ENCODE measurements around the gene CDK5RAP2.
A peak's percentile ranks its signal among the peaks of the same experiment; 100 is the strongest.
"Not testable (repeated sequence)": the region's sequence is repeated elsewhere in the genome, so short reads cannot be mapped to it uniquely, and the experiment has no call there.

The CDK5RAP2 gene

DNA sequence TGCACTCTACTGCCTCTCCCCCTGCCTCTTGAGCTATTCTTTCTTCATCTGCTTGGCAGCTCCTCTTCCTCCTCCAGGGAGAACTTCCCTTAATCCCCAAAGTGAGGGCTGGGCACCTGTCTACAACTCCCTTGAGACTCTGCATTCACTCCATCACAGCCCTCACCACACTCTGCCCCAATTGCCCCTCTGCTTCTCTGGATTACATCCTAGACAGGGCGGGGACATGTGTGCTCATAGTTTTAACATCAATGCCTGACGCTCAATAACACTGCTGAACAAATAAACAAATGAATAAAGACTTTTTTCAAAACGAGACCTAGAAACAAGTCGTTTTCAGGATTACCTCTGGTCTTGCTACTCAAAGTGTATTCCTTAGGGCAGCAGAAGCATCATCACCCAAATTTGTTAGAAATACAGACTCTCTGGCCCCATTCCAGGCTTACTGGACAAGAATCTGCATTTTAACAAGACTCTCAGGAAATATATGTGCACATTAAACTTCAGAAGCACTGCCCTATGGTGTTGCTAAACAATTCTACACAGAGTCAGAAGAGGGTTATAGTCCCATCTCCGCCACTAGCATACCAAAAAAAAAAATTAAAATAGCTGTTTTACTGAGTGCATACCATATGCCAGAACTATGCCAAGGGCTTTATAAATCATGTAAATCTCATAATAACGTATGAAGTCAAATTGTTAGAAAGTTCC, 115.6 kb downstream of the CDK5RAP2 start:
- DNase-seq, result no peak

DNA sequence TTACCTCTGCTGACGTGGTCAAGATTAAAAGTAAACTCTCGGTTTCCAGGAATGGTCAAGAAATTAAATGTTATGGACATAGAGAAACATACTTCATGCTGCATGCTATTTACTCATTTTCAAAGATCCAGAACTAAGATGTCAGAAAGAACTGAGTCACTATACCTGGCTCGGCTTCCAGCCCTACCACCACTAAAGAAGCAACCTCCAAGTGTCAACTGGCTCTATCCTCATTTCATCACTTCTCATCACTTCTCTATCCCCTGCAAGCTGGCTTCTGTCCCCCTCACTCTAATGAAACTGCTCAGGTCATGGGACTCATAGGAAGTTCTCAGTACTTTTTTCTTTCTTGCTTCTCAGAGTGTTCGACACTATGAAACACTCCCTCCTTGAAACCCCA, 116.2 kb downstream of the CDK5RAP2 start:
- no peak for DNase-seq

DNA sequence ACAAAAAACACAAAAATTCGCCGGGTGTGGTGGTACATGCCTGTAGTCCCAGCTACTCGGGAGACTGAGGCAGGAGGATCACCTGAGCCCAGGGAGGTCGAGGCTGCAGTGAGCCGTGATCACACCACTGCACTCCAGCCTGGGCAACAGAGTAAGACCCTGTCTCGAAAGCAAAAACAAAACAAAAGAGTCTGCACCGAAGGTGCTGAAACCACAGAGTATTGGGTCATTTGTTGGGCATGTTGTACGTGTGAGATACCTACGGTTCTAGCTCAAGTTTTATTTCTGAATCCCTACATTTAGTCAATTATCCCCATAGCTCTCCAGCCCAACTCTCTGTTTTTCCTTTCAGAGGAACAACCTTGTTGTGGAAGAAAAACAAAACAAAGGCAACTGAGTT, 118.3 kb downstream of the CDK5RAP2 start:
- not testable (repeated sequence) for DNase-seq

GRCh38 chr9:120456218-120456617, 123.7 kb downstream of the CDK5RAP2 start:
- no peak for DNase-seq

- DNase-seq, result no peak
These were observed 125.5 kb downstream of the CDK5RAP2 start for GRCh38 chr9:120454467-120454866.

DNA sequence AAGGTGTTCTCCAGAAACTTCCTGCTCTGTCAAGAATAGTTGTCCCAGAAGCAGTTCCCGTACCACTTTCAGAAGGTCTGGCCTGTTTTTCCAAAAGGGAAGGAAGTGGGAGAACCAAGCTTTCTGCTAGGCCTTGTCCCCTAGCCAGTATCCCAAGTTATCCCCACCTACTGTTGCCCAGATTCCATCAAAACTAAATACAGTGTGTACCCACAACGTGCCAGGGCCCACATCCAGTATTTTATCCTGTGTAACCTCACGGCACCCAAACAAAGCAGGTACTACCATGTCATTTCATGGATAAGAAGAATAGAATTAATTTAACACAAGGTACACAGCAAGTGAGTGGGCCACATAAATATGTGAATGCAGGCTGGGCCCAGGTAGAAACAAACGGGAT, 126.2 kb downstream of the CDK5RAP2 start:
- DNase-seq, result no peak

DNA sequence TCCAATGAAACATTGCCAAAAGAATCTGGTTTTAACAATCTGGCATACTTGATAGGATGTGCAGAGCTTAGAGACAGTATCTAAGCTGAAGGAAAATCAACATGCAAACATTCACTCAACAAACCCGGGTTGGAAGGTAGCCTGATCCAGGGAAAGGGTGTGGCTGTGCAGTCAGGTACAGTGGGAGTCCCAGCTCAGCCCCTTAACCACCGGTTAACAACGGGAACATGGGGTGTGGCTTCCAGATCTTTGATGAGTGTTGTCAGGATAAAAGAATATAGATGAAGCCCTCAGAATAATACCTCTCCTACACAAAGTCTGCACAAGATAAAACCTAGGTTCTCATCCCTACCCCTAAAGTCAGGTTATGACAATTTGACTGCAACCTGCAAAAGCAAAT, 127.3 kb downstream of the CDK5RAP2 start:
- DNase-seq, result no peak

DNA sequence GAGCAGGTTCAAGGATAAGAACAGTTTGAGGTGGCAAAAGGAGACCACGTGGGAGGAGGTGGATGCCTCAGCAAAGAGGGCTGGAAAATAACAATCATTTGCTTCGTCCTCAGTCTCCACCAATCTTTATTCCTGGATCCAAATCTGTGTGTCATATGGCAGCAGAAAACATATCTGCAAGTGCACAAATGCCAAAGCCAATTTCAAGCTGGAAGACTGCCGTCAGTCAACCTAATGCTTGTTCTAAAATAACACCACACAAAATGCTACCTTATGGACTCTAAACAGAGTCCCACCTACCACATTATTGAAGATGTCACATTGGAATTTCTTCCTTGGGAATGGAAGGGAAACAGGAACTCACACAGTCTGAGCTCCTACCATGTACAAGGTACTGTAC, 129.1 kb downstream of the CDK5RAP2 start:
- no peak for DNase-seq

- no peak for DNase-seq
These were observed 130.4 kb downstream of the CDK5RAP2 start for GRCh38 chr9:120449566-120449965.

GRCh38 chr9:120447959-120448500, 131.9 kb downstream of the CDK5RAP2 start:
- no peak for DNase-seq

DNA sequence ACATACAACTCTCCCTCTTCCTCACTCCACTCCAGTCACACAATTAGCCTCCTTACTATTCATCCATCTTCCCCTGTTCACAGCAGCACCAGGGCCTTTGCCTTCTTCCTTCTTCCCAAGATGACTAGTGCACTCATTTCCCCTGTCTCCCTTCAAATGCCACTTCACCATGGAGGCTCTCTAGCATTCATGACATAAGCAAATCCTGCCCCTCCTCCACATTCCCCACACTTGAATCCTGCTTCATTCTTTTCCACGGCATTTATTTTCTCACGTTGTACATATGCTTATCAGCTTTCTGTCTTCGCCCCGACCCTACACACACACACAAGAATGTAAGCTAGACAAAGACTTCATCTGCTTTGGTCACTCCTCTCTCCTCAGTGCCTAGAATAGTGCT, 133.3 kb downstream of the CDK5RAP2 start:
- DNase-seq, result no peak

DNA sequence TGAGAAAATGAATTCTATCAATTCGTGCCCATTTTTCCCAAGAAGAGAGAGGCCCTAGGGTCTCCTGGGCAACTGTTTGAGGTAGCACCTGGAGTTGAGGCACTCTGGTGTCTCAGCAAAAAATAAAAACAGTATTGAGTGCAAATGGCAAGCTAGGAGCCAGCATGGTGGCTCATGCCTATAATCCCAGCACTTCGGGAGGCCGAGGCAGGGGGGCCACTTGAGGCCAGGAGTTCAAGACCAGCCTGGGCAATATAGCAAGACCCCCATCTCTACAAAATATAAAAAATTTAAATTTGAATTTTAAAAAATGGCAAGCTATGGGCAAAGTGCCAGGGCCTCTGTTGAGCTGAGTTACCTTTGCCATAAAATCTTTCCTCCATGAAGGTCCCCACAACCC, 136.0 kb downstream of the CDK5RAP2 start:
- DNase-seq, result no peak

- no peak for DNase-seq
These were observed 136.5 kb downstream of the CDK5RAP2 start for GRCh38 chr9:120443489-120443888.

DNA sequence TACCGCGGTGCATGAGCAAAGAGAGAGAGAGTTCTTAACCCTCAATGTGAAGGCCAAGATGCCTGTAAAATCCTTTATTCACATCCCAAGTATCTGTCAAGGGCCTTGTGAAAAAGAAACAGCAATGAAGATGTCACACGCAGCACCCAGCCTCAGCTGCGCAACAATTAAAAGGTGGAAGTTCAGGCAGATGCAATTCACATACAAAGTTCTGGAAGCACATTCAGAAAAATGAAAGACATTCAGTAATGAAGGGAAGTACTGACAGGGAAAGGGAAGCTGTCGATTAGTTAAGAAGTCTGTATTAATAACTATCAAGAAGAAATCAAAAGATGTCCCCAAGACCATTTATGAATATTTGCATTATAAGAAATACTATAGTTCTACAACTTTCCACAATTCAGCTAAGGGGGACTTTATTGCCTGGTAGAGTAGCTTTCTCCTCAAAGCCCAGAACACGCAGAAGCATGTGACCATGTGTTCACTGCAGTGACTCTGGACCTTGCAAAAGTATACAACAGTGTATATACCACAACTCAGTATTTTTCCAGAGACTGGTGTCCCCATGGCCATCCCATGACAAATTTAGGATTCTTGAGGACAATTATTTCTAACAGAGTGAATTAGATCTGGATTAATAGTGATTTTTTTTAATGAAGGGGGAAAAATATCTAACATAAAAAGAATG, 137.5 kb downstream of the CDK5RAP2 start:
- no peak for DNase-seq

DNA sequence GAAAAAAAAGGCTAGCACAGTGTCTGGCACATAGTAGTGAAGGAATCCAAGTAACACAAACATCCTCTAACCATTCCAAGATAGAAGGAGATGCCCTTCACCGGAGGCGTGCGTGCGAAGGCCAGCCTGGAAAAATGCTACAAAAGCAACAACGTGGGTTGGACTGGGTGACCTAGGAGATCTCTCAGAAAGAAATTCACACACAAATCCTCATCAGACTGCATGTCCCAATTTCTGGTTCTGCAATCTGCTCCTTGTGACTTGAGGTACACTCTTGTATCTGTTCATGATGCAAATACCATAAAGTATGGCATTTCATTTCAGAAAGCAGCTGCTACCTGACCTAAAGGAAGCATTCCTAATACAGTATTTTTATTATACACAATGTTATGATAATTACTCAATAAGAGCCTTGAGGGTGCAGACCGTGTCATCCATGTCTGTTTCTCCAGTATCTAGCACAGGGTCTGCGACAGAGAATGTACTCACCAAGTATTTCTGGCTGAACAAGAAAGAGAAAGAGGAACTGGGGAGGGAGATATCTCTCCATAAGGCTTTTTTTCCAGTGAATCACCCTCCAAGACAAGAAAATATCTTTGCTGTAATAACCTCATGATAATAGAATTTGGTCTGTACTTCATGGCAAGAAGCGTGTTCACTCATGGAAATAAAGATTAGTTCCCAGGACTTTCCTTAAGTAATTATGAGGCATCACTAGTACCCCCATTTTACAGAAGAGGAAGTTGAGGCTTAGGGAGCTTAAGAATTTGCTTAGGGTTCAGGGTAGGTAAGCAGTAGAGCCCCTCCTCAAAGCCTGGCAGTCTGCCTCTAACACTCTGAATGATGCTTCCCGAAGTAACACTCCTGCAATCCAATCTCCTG, 138.3 kb downstream of the CDK5RAP2 start:
- no peak for DNase-seq

DNA sequence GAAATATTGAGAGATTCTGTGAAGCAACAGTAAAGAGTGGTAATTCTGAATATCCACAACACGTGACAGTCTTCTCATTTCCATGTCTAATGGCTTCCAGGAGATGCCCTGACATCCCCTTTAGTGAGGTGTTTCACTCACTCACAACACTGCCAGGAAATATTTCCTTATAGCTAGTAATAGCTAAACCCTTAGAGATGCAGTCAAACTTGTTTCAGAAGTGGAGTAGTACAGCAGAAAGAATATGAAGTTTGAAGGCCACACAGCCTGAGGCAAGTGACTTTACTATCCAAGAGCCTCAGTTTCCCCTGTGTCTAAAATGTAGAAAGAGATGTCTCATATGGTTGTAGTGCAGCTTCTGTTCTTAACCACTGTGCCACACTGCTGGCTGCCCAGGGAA, 139.2 kb downstream of the CDK5RAP2 start:
- no peak for DNase-seq

- DNase-seq, result no peak
These were observed 140.0 kb downstream of the CDK5RAP2 start for GRCh38 chr9:120439926-120440325.

DNA sequence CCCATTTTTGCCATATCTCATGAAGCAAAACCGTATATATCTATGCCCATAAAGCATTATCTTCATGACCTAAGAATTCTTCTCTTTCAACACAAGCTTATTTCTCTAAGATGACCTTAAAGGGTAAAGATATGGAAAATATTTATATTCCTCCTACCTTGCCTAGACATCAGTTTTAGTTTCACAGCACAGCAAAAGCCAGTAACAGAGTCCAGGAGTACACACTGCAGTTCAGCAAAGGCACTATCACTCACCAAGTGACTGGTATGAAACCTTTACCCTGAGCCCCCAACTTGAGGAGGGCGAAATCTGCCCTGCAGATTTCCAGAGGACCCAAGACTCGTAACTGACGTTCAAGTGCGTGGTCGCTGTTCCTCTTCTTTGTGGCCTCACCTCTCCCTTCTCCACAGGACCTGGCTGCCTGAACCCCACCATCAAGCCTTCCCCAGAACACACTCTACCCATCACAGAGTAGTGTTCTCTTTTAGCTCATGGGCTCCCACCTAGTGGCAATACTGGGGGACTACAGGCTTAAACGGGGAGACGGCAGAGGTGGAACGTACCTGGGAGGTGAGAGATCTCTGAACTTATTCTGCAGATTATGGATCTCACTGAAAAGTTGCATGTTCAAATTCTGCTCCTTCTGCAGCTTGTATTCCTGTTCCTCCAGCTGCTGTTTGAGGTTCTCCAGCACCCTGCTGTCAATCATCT, 141.0 kb downstream of the CDK5RAP2 start:
- no peak for DNase-seq

GRCh38 chr9:120438111-120438510, 141.9 kb downstream of the CDK5RAP2 start:
- no peak for DNase-seq

DNA sequence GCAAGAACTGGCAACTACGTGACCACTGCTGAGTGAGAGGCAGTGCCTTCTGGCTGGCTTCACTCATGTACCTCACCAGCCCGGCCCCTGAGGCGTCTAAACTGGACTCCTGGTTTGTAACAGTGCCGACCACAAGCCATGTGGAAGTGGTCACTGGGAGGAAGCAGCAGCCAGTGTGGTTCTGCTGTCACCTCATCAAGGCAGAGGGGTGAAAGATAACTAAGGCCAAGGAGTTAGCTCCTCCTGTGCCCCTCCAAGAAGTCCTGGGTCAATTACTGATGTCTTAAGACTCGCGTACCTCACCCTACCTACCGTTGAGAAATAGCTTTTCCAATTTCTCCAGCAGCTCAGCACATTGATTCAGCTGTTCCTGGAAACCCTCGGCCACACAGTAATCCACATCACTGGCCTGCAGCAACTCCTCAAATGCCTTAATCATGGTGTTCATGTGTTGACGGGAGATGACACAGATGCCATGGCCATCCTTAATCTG, 142.9 kb downstream of the CDK5RAP2 start:
- no peak for DNase-seq

DNA sequence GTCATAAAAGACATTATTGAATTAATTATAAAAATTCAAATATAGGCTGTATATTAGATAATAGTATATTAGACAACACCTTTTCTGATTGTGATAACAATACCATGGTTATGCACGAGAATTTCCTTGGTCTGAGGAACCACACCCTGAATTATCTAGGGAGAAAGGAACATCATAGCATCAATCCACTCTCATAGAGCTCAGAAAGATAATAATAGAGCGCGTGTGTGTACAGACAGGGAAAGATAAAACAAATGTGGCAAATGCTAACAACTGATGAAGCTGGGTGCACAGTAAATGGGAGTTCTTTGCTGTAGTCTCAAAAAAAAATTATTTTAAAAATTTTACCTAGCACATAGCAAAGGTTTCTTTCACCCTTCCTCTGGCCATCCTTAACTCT, 143.5 kb downstream of the CDK5RAP2 start:
- DNase-seq, result no peak

- DNase-seq, result no peak
These were observed 144.9 kb downstream of the CDK5RAP2 start for GRCh38 chr9:120435091-120435490.

DNA sequence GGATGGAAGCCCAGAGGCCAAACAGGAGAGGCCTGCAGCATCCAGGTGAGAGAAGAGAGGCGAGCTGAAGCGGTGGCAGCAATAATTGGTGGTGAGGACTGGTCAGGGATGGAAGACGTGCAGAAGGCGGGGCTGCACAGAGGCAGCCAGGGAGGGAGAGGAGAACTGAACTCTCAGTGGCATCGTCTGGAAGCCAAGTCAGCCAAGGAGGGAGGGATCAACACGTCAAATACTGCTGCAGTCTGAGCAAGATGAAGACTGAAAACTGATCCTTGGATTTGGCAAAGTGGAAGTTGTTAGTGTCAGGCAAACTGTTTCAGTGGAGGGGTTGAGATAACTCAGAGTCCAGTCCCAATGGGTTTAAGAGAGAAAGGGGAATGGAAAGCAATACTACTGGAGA, 145.4 kb downstream of the CDK5RAP2 start:
- peak; percentile 80 for DNase-seq

All from right hindlimb (tissue), 1 donor.